A549 (cell line): ENCODE results near the gene JADE3. TPM values are rescaled to one million over a fixed set of nuclear protein-coding genes. Genes with fewer than 3 reads are reported as not detected.
A peak's percentile ranks its signal among the peaks of the same experiment; 100 is the strongest.
"Not testable (repeated sequence)": the region's sequence is repeated elsewhere in the genome, so short reads cannot be mapped to it uniquely, and the experiment has no call there.

ENCODE experiments used
- ATAC-seq, 2 experiments: fragments of 200-7000 bp in 1 of 2; fragments of >200 bp in 1 of 2; cut with Nextera tagmentation in 1 of 2; cut with Tn5 transposase in 1 of 2; 3 replicates each; pipeline versions ENCODE4 v1.8.0 to v1.9.1; 2018 to 2020; ENCODE audit warnings: mild to moderate bottlenecking in 1 of 2, moderate library complexity in 1 of 2
- CTCF ChIA-PET: fragments of 300-600 bp; sonication (Branson Sonifier 250); formaldehyde crosslinking; extraction: SDS; loops from one replicate; lab custom pipeline; 2021; ENCODE audit warnings: antibody characterized with exemption, inconsistent platforms; lab: Yijun Ruan, JAX
- POLR2A ChIA-PET: fragments of 350-600 bp; formaldehyde crosslinking; extraction: SDS; loops from one replicate; lab custom pipeline; 2021; ENCODE audit warnings: antibody characterized with exemption, inconsistent platforms; lab: Yijun Ruan, JAX
- DNase-seq, 2 experiments: peaks; one replicate each; pipeline versions ENCODE4 v3.0.0 to v3.0.0-alpha.2; 2011 to 2016; ENCODE audit warnings: low read depth in 1 of 2, low spot score in 1 of 2
- FAIRE-seq: peaks from 2 replicates; lab custom pipeline; 2011; peaks lifted over from hg19 to GRCh38; lab: Jason Lieb, UNC
- H3K27ac ChIP-seq, 2 experiments: fragments of >200 bp; sonication (Bioruptor Twin); formaldehyde crosslinking; 3 replicates each; pipeline ENCODE4 v1.5.1; 2016 to 2017
- H3K4me1 ChIP-seq: fragments of >200 bp; sonication (Bioruptor Twin); formaldehyde crosslinking; 3 replicates; pipeline ENCODE4 v1.6.1; 2016
- H3K4me2 ChIP-seq: fragments of >200 bp; sonication (Bioruptor Twin); formaldehyde crosslinking; 3 replicates; pipeline ENCODE4 v1.6.1; 2016
- H3K4me3 ChIP-seq: fragments of >200 bp; sonication (Bioruptor Twin); formaldehyde crosslinking; 3 replicates; pipeline ENCODE4 v1.5.1; 2016
- H3K9me3 ChIP-seq: fragments of >200 bp; sonication (Bioruptor Twin); formaldehyde crosslinking; 3 replicates; pipeline ENCODE4 v1.6.1; 2016
- CHD4 ChIP-seq: fragments of 200-600 bp; sonication (generic); IDR thresholded peaks from 2 replicates; pipeline ENCODE4 v1.6.1; 2016; ENCODE audit warnings: antibody characterized with exemption, mild to moderate bottlenecking, borderline replicate concordance
- CTCF ChIP-seq: fragments of >200 bp; sonication (Bioruptor Twin); formaldehyde crosslinking; IDR thresholded peaks from 3 replicates; pipeline ENCODE4 v1.5.1; 2016
- EHMT2 ChIP-seq: fragments of 200-600 bp; sonication (generic); IDR thresholded peaks from 2 replicates; pipeline ENCODE4 v1.6.1; 2016; ENCODE audit warnings: antibody characterized with exemption, low read depth, mild to moderate bottlenecking, moderate library complexity
- ELK1 ChIP-seq: fragments of 150-350 bp; IDR thresholded peaks from 2 replicates; pipeline ENCODE4 v1.6.1; 2014; ENCODE audit warnings: low read depth, mild to moderate bottlenecking, low read length
- FOSL2 ChIP-seq, 2 experiments: fragments of 450-650 bp in 1 of 2; fragments of >200 bp in 1 of 2; sonication (Bioruptor Twin) in 1 of 2; formaldehyde crosslinking; IDR thresholded peaks; 2 replicates each; pipeline versions ENCODE4 v1.5.0 to v1.6.1; 2016 to 2020; ENCODE audit warnings: mild to moderate bottlenecking in 1 of 2, moderate library complexity in 1 of 2
- GATA3 ChIP-seq: IDR thresholded peaks from 2 replicates; pipeline ENCODE4 v1.6.1; 2012; ENCODE audit warnings: borderline replicate concordance
- HDAC2 ChIP-seq: fragments of 200-600 bp; sonication (generic); IDR thresholded peaks from 2 replicates; pipeline ENCODE4 v1.6.1; 2016
- HES2 ChIP-seq: fragments of >200 bp; sonication (Bioruptor Twin); formaldehyde crosslinking; IDR thresholded peaks from 2 replicates; pipeline ENCODE4 v1.6.1; 2016
- HEYL ChIP-seq: fragments of 250-450 bp; sonication (Bioruptor Pico); IDR thresholded peaks from 2 replicates; pipeline ENCODE4 v1.8.0; 2021; ENCODE audit warnings: mild to moderate bottlenecking, moderate library complexity
- MAX ChIP-seq: IDR thresholded peaks from 2 replicates; pipeline ENCODE4 v1.6.1; 2012
- MYC ChIP-seq: IDR thresholded peaks from 2 replicates; pipeline ENCODE4 v1.6.1; 2012; ENCODE audit warnings: mild to moderate bottlenecking, inconsistent platforms, low read length, improper control_type of control experiment, borderline replicate concordance
- PBX3 ChIP-seq: IDR thresholded peaks from 2 replicates; pipeline ENCODE4 v1.6.1; 2012
- RAD21 ChIP-seq, 2 experiments: fragments of >200 bp in 1 of 2; sonication (Bioruptor Twin) in 1 of 2; formaldehyde crosslinking in 1 of 2; IDR thresholded peaks in 1 of 2; conservative IDR thresholded peaks in 1 of 2; 2 replicates in 1 of 2; 3 replicates in 1 of 2; pipeline ENCODE4 v1.6.1; 2012 to 2018; ENCODE audit warnings: inconsistent platforms in 1 of 2
- RCOR1 ChIP-seq: fragments of 150-350 bp; IDR thresholded peaks from 2 replicates; pipeline ENCODE4 v1.6.1; 2014; ENCODE audit warnings: antibody characterized with exemption, low read length, low read depth
- RFX5 ChIP-seq: fragments of 450-650 bp; IDR thresholded peaks from 2 replicates; pipeline ENCODE4 v1.7.1; 2014; ENCODE audit warnings: antibody characterized with exemption, mild to moderate bottlenecking, moderate library complexity
- RNF2 ChIP-seq: fragments of 200-600 bp; sonication (generic); IDR thresholded peaks from 2 replicates; pipeline ENCODE4 v1.6.1; 2016; ENCODE audit warnings: low read depth, mild to moderate bottlenecking, antibody characterized with exemption, moderate library complexity, borderline replicate concordance
- SMC3 ChIP-seq: fragments of >200 bp; sonication (Bioruptor Twin); formaldehyde crosslinking; IDR thresholded peaks from 3 replicates; pipeline ENCODE4 v1.6.1; 2018; ENCODE audit warnings: inconsistent platforms
- USF2 ChIP-seq: fragments of 450-650 bp; IDR thresholded peaks from 2 replicates; pipeline ENCODE4 v1.6.1; 2014; ENCODE audit warnings: antibody characterized with exemption
- ZNF302 ChIP-seq: fragments of 250-450 bp; sonication (Bioruptor Pico); IDR thresholded peaks from 2 replicates; pipeline ENCODE4 v1.9.0; 2021; ENCODE audit warnings: inconsistent platforms, mild to moderate bottlenecking, moderate library complexity
- ZSCAN20 ChIP-seq: fragments of 250-450 bp; sonication (Bioruptor Pico); IDR thresholded peaks from 2 replicates; pipeline ENCODE4 v1.8.0; 2022; ENCODE audit warnings: mild to moderate bottlenecking, moderate library complexity
- WGBS: methylation state at CpG from one replicate; pipeline ENCODE4 v1.1.6; 2017; ENCODE audit errors: missing lambda C conversion rate; 5-methylcytosine and 5-hydroxymethylcytosine counted together
- polyA plus RNA-seq, 4 experiments: library from polyadenylated mRNA; depleted of rRNA in 3 of 4; stranded (reverse); fragments of >200 nt; fragmentation: RNase III in 1 of 4; extraction: RNeasy Plus Mini Kit Qiagen cat#74134 plus additional on column Dnase treatment in 1 of 4; gene quantifications; 2 replicates in 3 of 4; 3 replicates in 1 of 4; pipeline ENCODE4 v1.2.3, GENCODE V29; 2011 to 2017

The JADE3 gene
- polyA plus RNA-seq, 2 of the 4 experiments (the other 2 are of a cell fraction), result 10.6 to 19.8 TPM

- TF ChIP-seq GATA3, result no peak
- no peak for TF ChIP-seq MYC
These were observed 55.3 kb downstream of the JADE3 start (continued) for GRCh38 chrX:46967547-46967946.

- WGBS, result 73% methylated on average over 4 of the region's 4 CpGs
- H3K9me3 ChIP-seq, FAIRE-seq, H3K4me3 ChIP-seq, H3K27ac ChIP-seq, ATAC-seq, DNase-seq, H3K4me2 ChIP-seq, POLR2A ChIA-PET: not testable (repeated sequence)
- CTCF ChIA-PET, result interaction anchor here (0.6 to 2.5 kb wide), 6 partner anchors 10 to 73 kb away, joined by 3 to 17 read pairs (median 6); no protein-coding TSS in a partner anchor
- H3K4me1 ChIP-seq, result peaks cover 33% of the 10 kb centered on the region
These were observed 64.8 kb downstream of the JADE3 start for GRCh38 chrX:46977046-46977445.

GRCh38 chrX:46978341-46979291 is 66.4 kb downstream of the JADE3 start:
- Histone ChIP-seq H3K27ac (peak overlapping the region; percentile 81 to 86), H3K4me3 (0 out of 3 replicates have a peak overlapping the region, but pooled peaks have one; percentile 21), H3K4me2 (peak overlapping the region; percentile 87), H3K4me1 (peaks cover 24% of the 10 kb centered on the region), H3K9me3 (no peaks in the 10 kb centered on the region)
- 63% methylated on average over 8 of the region's 8 CpGs for WGBS
- ATAC-seq, result peak; percentile 90 to 95
- peak; percentile 51 to 89 for DNase-seq
- CTCF ChIA-PET, result interaction anchor here (0.5 to 2.5 kb wide), 12 partner anchors 12 to 491 kb away, joined by 3 to 17 read pairs (median 4); no protein-coding TSS in a partner anchor
- no peak for TF ChIP-seq FOSL2 (IDR thresholded peaks at IDR 0.05)
- TF ChIP-seq FOSL2 (CRISPR knock-in tag; IDR thresholded peaks at IDR 0.05), result peak; percentile 47
- peak; percentile 65 for TF ChIP-seq CTCF
- TF ChIP-seq HES2, result no peak
- TF ChIP-seq SMC3, result peak; percentile 70
- peak; percentile 63 to 69 for TF ChIP-seq RAD21 (conservative IDR thresholded peaks at IDR 0.05 in 1 of 2, IDR thresholded peaks at IDR 0.05 in 1 of 2)
- TF ChIP-seq MAX, result peak; percentile 40; the same call in 1 of the 2 replicates
- no peak for TF ChIP-seq ZNF302 (CRISPR knock-in tag)
- POLR2A ChIA-PET, result interaction anchor here (0.7 kb wide), 1 partner anchor 46 kb away, joined by 5 read pairs; no protein-coding TSS in a partner anchor
- FAIRE-seq, result peak; percentile 23

- 91% methylated on average over 3 of the region's 3 CpGs for WGBS
These were observed 72.5 kb downstream of the JADE3 start for GRCh38 chrX:46984705-46985104.

More at GRCh38 chrX:46984705-46985104, 72.5 kb downstream of the JADE3 start:
- Histone ChIP-seq H3K4me2 (no peak overlapping the region), H3K9me3 (no peaks in the 10 kb centered on the region; the same call in 2 of the 3 replicates), H3K27ac (no peak overlapping the region), H3K4me1 (0 out of 3 replicates have a peak, but pooled peaks cover 8% of the 10 kb centered on the region), H3K4me3 (no peak overlapping the region)
- TF ChIP-seq GATA3 (no peak), RCOR1 (no peak), RAD21 (conservative IDR thresholded peaks at IDR 0.05 in 1 of 2, IDR thresholded peaks at IDR 0.05 in 1 of 2) (no peak), ZNF302 (CRISPR knock-in tag) (no peak), HEYL (CRISPR knock-in tag) (no peak), FOSL2 (IDR thresholded peaks at IDR 0.05) (no peak), FOSL2 (CRISPR knock-in tag; IDR thresholded peaks at IDR 0.05) (no peak), ZSCAN20 (CRISPR knock-in tag) (no peak), RNF2 (no peak), HDAC2 (no peak), USF2 (no peak), RFX5 (no peak), CHD4 (no peak), PBX3 (no peak), ELK1 (no peak), EHMT2 (no peak), HES2 (no peak)
- POLR2A ChIA-PET, result no interaction called here
- DNase-seq (no peak), FAIRE-seq (no peak), ATAC-seq (no peak)
- CTCF ChIA-PET, result no interaction called here
